GM19023 (cell line): Measurements from ENCODE around the gene MGP.
A peak's percentile ranks its signal among the peaks of the same experiment; 100 is the strongest.

Experiments used
- ATAC-seq: cut with Tn5 transposase; IDR thresholded peaks from one replicate; pipeline ENCODE4 v1.9.1; 2021; ENCODE audit warnings: mild to moderate bottlenecking, moderate library complexity; ENCODE audit not compliant: unreplicated experiment

The MGP gene

GRCh38 chr12:14868916-14869506 is 16.6 kb downstream of the MGP start:
- no peak for ATAC-seq

DNA sequence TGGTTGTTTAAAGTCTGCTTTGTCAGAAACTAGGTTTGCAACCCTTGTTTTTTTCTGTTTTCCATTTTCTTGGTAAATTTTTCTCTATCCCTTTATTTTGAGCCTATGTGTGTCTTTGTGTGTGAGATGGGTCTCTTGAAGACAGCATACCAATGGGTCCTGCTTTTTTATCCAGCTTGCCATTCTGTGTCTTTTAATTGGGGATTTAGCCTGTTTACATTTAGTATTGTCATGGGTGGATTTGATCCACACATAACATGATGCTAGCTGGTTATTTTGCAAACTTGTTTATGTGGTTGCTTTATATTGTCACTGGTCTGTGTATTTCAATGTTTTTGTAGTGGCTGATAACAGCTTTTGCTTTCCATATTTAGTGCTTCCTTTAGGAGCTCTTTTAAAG is 25.2 kb downstream of the MGP start:
- ATAC-seq: no peak

- ATAC-seq: no peak
These were observed 27.1 kb downstream of the MGP start for GRCh38 chr12:14858513-14858912.

- no peak for ATAC-seq
These were observed 31.0 kb downstream of the MGP start for GRCh38 chr12:14854586-14855183.

GRCh38 chr12:14853961-14854360 is 31.7 kb downstream of the MGP start:
- no peak for ATAC-seq

DNA sequence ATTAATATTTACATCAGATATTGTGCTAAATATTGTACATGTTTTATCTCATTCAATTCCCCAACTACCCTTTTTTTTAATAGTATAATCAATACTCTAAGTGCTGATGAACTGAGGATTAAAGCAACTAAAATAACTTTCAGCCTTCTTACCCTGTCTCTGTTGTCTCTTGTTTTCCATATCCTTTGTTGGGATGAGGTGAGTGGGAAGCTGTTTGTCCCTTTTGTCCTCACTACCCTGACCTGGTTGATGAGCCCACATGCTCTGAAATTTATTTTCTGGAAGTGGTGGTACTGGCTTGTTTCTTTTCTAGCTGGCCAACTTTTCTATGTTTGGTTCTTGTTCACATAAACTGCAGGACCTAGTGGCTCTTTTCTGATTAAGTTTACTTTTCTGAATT is 32.8 kb downstream of the MGP start:
- no peak for ATAC-seq

- ATAC-seq: peak; percentile 83
These were observed 34.6 kb downstream of the MGP start for GRCh38 chr12:14850929-14851663.

GRCh38 chr12:14849661-14850060 is 36.0 kb downstream of the MGP start:
- ATAC-seq: no peak

DNA sequence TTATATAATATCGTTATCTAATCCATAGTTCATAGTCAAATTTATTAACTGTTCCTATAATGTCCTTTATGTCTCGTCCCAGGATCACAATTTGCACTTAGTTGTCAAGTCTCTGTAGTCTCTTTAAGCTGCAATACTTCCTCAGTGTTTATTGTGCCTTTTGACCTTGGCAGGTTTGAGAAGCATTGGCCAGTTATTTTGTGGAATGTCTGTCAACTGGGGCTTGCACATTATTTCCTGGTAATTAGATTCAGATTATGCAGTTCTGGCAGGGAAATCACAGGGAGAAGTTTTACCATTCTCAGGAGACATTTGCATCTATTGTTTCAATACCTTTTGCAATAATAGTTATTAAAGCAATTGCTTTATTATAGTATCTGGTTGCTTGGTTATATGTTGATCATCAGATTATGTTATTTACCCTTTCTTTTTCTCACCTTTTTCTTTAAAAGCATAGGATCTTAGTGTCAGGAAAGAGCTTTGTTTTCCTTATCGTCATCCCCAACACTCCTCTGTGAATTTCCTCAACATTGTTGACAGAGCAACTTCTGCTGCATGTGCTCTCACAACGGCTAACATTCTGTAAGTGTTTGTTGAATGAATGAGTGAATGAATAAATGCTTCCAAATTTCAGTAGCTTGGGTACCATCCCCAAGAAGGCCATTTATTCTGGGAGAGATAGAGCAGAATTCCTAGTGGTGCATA is 38.6 kb downstream of the MGP start:
- ATAC-seq: no peak

DNA sequence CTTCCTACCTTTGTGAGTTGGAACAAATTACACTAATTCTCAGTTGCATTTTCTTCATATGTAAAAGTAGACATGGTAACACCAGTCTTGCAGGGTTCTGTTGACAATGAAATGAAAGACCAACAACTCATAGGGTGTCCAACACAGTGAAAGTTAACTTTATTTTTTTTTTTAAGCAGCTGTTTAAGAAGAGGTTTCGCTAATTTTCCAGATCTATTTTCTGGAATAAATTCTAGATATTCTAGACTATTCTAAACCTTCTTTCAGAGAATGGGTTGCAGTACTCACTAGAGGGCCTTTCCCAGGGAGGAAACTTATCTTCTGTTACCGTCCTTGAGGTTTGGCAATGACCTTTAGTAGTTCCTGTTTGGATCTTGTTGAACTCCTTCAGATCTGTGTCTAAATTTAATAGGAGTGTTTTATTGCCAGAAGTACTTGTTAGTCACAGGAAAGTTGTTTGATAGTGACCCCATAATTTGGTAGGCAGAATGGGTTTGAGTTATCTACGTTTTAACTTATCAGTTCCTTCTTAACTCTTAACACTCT is 39.5 kb downstream of the MGP start:
- no peak for ATAC-seq

DNA sequence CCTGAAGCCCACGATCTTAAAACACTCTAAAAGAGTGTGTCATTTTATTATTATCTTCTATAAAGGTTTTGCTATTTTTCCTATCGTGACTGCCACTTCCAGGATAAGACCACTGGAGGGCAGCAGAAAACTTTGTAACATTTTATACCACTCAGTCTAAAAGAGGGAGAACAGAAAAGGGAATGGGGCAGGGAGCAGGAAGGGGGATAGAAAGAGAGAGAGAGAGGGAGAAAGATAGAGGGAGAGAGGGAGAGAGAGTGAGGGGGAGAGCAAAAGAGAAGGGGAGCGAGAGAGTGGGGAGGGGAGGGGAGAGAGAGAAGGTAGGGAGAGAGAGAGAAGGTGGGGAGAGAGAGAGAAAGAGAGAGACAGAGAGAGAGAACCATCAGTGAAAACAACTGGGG is 40.3 kb downstream of the MGP start:
- ATAC-seq: no peak

DNA sequence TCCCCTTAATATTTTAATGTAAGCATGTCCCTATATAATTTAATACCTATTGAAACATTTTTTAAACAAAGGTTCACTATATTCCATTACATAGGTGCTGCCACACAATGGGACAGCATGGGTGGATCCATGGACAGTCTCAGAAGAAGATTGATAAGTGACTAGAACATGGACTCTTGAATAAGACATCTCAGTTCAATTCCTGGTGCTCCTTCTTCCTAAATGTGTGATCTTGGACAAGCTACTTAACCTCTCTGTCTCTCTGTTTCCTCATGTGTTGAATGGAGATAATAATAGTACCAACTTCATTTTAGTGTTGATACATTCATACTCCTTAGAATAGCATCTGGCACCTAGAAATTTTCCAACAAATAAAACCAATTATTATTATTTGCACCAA is 41.3 kb downstream of the MGP start:
- ATAC-seq: no peak

DNA sequence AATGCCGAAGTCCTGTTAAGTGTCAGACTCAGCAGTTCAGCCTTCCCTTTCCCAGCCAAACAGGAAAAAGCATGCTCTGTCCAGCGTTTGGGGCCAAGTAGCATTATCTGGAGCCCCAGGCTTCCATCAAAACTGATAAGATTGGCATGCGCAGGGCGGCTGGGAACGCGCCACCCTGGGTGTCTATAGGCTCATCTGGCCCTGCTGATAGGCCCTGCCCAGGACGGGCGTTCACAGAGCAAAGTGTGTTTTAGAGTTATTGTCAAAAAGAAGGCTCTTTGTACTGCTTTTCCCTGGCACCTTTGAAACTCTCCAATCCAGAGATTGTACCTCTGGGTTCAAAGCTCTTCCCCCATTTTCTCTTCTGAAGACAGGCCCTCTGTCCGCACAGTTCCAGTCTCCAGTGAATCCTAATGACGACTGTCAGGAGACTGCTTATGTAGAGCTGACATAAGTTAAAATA is 42.2 kb downstream of the MGP start, which contains the start of gene ART4:
TSS of gene ART4 (minus strand) at position 102 of the 463 bp plus-strand sequence. CDS start 413 bp downstream, outside the sequence.
- no peak for ATAC-seq

DNA sequence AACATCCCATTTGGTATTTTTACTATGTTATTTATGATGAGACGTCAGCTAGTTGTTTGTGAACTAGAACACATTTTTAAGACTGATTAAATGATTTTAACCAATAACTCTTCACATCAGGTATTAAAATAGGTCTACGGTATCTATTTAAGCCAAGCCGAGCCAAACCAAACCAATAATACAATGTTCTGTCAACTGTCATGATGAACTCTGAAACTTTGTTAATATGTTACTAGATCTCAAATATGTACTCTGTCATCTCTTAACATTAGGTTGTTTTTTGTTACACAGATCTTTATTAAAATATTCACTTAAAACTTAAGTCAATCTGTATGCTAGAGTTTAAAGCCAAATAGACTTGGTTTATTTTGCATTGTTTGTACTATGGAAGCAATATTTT is 43.3 kb downstream of the MGP start:
- ATAC-seq: no peak

DNA sequence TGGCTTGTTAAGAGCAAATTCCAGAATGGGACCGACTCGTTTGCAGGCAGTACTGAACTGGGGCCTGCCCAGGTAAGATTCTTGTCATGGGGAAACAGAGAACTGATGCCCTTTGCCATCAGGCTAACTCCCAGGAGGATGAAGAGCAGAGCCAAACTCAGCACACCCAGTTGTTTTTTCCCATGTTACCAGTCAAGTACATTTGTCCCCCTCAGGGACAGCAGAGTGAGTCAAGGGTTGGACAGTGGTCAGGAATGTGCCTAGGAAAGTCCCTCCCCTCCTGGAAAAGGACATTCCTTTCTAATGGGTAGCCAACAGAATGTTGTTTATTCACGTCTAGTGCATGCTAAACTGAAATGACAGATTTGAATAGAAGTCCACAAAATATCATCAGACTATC is 43.9 kb downstream of the MGP start:
- no peak for ATAC-seq

- ATAC-seq: no peak
These were observed 45.0 kb downstream of the MGP start for GRCh38 chr12:14840616-14841015.

- ATAC-seq: no peak
These were observed 46.4 kb downstream of the MGP start for GRCh38 chr12:14839262-14839661.

DNA sequence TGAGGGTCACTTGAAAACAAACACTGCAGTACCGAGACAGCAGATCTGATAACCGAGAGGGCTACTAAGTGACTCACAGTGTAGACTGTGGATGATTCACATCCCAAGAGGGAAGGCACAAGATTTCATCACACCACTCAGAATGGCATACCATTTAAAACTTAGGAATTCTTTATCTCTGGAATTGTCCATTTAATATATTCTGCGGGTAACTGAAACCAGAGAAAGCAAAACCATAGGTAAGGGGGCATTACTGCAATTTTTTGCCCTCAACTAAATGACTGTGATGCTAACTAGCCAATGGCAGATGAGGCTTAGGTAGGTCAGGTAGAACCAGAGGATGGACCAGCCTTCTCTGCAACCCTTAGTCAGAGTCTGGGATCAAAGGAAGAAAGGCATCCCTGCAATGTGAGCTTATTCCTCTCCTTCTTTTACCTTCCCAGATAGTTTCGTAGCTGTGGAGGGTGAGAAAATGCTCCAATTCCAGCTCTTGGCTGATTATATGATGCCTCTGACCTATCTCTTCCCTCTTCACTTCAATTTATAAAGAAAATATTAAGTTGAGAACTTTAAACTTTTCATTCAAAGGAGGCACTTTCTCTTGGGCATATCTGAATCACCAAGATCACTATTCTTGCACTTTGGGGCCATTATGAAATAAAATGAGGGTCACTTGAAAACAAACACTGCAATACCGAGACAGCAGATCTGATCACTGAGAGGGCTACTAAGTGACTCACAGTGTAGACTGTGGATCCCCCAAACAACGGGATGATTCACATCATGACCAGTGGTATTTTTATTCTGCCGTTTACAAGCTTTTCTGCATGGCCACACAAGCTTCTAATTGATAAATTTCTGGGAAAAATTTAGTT is 49.1 kb downstream of the MGP start:
- no peak for ATAC-seq

DNA sequence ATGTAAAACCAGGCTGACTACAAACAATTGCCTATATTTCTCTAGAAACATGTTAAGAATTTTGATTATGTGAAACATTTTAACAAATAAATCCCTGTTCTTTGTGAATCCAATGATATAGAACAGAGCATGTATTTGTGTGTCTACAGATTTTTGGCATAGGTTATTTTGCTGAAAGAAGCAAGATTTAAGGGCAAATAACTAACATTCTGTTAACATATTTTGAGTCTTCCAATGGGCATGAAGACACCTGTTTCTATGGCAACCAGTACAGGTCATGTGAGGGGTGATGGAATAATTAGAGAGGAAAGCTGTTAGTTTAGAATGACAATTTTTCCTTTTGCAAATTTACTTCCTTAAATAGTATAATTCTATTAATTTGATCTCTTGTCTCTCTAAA is 51.1 kb downstream of the MGP start:
- ATAC-seq: no peak

GRCh38 chr12:14833952-14834351 is 51.7 kb downstream of the MGP start:
- ATAC-seq: no peak
